Suprapubic skin (tissue), 4 donors: Measurements from ENCODE around the gene SUGCT. TPM values are rescaled to one million over a fixed set of nuclear protein-coding genes. Genes with fewer than 3 reads are reported as not detected.

Source experiments
- DNase-seq, 2 donors: peaks; one replicate each; pipeline ENCODE4 v3.0.0-alpha.2; 2019; ENCODE audit warnings: low spot score in 2 of 2
- H3K27ac ChIP-seq: fragments of 200-600 bp; sonication (generic); one replicate; pipeline ENCODE4 v1.5.1; 2019
- H3K27me3 ChIP-seq: fragments of 200-600 bp; sonication (generic); one replicate; pipeline ENCODE4 v1.5.1; 2019
- H3K36me3 ChIP-seq: fragments of 200-600 bp; sonication (generic); one replicate; pipeline ENCODE4 v1.5.1; 2019
- H3K4me1 ChIP-seq: fragments of 200-600 bp; sonication (generic); one replicate; pipeline ENCODE4 v1.5.1; 2019
- H3K4me3 ChIP-seq: fragments of 200-600 bp; sonication (generic); one replicate; pipeline ENCODE4 v1.5.1; 2019; ENCODE audit warnings: mild to moderate bottlenecking
- H3K9me3 ChIP-seq: fragments of 200-600 bp; sonication (generic); one replicate; pipeline ENCODE4 v1.5.1; 2019
- EP300 ChIP-seq: sonication (generic); formaldehyde crosslinking; IDR thresholded peaks from one replicate; pipeline ENCODE4 v1.6.1; 2017; ENCODE audit warnings: antibody characterized with exemption
- POLR2A ChIP-seq, 2 donors: fragments of 450-650 bp; IDR thresholded peaks; one replicate each; pipeline ENCODE4 v1.6.1; 2017; ENCODE audit warnings: antibody characterized with exemption in 2 of 2, mild to moderate bottlenecking in 2 of 2, moderate library complexity in 2 of 2
- POLR2AphosphoS5 ChIP-seq, 3 donors: sonication (generic); formaldehyde crosslinking; IDR thresholded peaks; one replicate each; pipeline ENCODE4 v1.6.1; 2017; ENCODE audit warnings: antibody characterized with exemption in 3 of 3
- WGBS: methylation state at CpG from one replicate; pipeline ENCODE4 v1.1.5; 2018; 5-methylcytosine and 5-hydroxymethylcytosine counted together
- total RNA-seq, 4 donors: library from RNA; depleted of rRNA; stranded (reverse); fragments of >200 nt; gene quantifications; one replicate each; pipeline ENCODE4 v1.1.0, GENCODE V29; 2016
- TF ChIP-seq, protein P1 (sequence below), 2 donors: fragments of 200-600 bp in 1 of 2; fragments of 450-650 bp in 1 of 2; sonication (generic) in 1 of 2; IDR thresholded peaks; one replicate each; pipeline ENCODE4 v1.5.1; 2016 to 2019; ENCODE audit warnings: antibody characterized with exemption in 2 of 2, mild to moderate bottlenecking in 1 of 2, moderate library complexity in 1 of 2

Gene SUGCT
- total RNA-seq, 4 donors from 2014 or later: 0.73 to 2.2 (median 0.98) TPM; not detected in 1

DNA sequence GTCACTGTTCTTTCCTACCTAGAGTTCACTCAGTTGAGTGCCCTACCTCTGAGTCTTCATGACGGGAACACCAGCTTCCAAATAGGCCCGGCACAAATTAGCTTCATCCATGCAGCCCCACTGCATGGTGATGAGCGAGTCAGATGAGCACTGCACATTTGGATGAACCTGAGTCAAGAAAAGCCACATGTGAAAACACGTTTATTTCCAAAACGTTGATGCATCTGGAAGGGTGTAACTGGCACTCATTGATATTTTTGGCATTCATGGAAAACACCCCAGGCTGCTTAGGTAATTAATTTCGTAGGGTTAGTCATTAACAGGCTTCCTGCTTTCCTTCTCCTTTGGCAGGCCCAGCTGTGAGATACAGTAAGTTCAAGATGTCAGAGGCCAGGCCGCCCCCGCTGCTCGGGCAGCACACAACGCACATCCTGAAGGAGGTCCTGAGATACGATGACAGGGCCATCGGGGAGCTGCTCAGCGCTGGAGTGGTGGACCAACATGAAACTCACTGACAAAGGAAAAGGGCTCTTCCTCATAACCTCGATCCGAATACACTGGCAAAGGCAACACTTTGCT lies 725.2 kb downstream of the SUGCT start:
- no peaks in the 10 kb centered on the region for H3K27me3 ChIP-seq
- TF ChIP-seq EP300 (no peak), POLR2AphosphoS5 (IDR thresholded peaks at IDR 0.05) (no peak), POLR2A (IDR thresholded peaks at IDR 0.05) (no peak)
- TF ChIP-seq, protein P1, sequence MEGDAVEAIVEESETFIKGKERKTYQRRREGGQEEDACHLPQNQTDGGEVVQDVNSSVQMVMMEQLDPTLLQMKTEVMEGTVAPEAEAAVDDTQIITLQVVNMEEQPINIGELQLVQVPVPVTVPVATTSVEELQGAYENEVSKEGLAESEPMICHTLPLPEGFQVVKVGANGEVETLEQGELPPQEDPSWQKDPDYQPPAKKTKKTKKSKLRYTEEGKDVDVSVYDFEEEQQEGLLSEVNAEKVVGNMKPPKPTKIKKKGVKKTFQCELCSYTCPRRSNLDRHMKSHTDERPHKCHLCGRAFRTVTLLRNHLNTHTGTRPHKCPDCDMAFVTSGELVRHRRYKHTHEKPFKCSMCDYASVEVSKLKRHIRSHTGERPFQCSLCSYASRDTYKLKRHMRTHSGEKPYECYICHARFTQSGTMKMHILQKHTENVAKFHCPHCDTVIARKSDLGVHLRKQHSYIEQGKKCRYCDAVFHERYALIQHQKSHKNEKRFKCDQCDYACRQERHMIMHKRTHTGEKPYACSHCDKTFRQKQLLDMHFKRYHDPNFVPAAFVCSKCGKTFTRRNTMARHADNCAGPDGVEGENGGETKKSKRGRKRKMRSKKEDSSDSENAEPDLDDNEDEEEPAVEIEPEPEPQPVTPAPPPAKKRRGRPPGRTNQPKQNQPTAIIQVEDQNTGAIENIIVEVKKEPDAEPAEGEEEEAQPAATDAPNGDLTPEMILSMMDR (IDR thresholded peaks at IDR 0.05): no peak
- 41% methylated on average over 15 of the region's 15 CpGs for WGBS
- no peaks in the 10 kb centered on the region for H3K9me3 ChIP-seq
- peaks cover 4% of the 10 kb centered on the region for H3K4me1 ChIP-seq
- no peaks in the 10 kb centered on the region for H3K36me3 ChIP-seq
- H3K27ac ChIP-seq: no peak overlapping the region
- DNase-seq: no peak
- H3K4me3 ChIP-seq: no peak overlapping the region

DNA sequence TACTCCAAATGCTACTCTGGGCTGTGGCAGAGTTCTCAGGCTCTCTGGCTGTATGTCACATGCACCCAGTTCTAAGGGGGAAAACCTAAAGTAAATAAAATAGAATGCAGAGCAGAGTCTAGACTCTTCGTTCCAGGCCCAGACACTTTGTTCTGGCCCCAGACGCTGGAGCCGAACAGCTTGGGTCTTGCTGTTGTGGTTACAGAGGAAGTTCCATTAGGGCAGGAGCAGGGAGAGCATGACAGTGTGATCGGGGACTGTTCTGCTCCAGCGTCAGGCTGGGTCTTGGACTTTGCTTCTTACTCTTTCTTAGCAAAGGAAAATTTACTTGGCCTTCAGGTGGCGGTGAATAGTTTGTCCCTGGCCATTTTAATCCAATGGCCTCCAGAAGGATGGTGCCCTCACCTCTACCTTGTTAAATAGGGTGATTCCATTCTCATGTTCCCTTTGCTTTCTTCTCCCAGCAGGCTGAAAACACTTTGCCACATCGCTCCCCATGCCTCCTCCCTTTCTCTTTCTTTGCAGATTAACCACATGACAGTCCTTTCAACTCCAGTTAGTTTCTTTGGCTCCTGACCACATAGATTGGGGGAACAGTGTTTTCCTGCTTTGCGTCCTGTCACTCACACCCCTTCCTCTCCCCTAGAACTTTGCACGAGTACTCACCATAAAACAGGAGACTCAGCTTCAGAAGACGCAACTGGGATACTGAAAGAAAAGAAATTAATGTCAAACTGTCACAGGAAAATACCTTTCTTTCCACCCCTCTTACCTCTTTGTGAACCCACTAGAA lies 730.8 kb downstream of the SUGCT start:
- Histone ChIP-seq H3K9me3 (no peaks in the 10 kb centered on the region), H3K27ac (no peak overlapping the region), H3K27me3 (no peaks in the 10 kb centered on the region), H3K4me1 (peaks cover 1% of the 10 kb centered on the region), H3K36me3 (no peaks in the 10 kb centered on the region), H3K4me3 (no peak overlapping the region)
- no peak for DNase-seq
- 83% methylated on average over 10 of the region's 10 CpGs for WGBS
- TF ChIP-seq EP300: no peak
- TF ChIP-seq POLR2AphosphoS5 (IDR thresholded peaks at IDR 0.05): no peak
- TF ChIP-seq POLR2A (IDR thresholded peaks at IDR 0.05): no peak
- TF ChIP-seq, protein P1 (IDR thresholded peaks at IDR 0.05): no peak

DNA sequence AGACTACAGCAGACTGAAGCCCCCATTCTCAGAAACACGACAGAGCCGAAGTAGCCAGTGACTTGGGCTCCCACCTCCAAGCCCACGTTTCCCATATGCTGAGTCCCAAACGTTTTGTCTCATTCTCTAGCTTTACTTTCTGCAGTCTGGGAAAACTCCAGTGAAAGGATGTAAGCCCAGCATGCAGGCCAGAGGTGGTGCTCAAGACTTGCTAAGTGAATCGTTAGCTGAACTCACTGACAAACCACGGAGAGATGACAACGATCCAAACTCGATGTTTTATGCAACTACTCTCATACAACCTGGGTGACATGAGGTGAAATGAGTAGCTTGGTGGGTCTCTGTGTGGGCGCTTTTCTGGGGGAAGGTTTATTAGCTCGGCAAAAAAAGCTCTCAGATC lies 731.8 kb downstream of the SUGCT start:
- TF ChIP-seq, protein P1 (IDR thresholded peaks at IDR 0.05): no peak
- TF ChIP-seq POLR2A (IDR thresholded peaks at IDR 0.05) (no peak), POLR2AphosphoS5 (IDR thresholded peaks at IDR 0.05) (no peak), EP300 (no peak)
- no peaks in the 10 kb centered on the region for H3K36me3 ChIP-seq
- WGBS: 58% methylated on average over 10 of the region's 10 CpGs
- no peak for DNase-seq
- H3K4me3 ChIP-seq: no peak overlapping the region
- H3K27ac ChIP-seq: no peak overlapping the region
- H3K9me3 ChIP-seq: no peaks in the 10 kb centered on the region
- no peaks in the 10 kb centered on the region for H3K4me1 ChIP-seq
- H3K27me3 ChIP-seq: no peaks in the 10 kb centered on the region

DNA sequence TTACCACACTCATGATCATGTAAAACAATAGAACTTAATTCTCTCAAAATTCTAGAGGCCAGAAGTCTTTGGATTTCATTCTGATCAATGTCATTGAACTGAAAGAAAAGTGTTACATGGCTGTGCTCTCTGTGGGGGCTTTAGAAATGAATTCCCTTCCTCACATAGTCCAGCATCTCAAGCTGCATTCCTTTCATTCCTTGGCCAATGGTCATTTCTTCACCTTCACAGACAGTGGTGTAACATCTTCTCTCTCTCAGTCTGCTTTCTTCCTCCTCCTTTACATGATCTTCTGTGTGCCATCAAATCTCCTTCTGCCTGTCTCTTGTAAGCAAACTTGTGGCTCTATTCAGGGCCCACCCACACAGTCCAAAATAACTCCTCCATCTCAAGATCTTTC lies 735.3 kb downstream of the SUGCT start:
- no peak overlapping the region for H3K27ac ChIP-seq
- TF ChIP-seq, protein P1 (IDR thresholded peaks at IDR 0.05): no peak
- TF ChIP-seq EP300 (no peak), POLR2AphosphoS5 (IDR thresholded peaks at IDR 0.05) (no peak), POLR2A (IDR thresholded peaks at IDR 0.05) (no peak)
- no peaks in the 10 kb centered on the region for H3K4me1 ChIP-seq
- no peaks in the 10 kb centered on the region for H3K9me3 ChIP-seq
- no peak overlapping the region for H3K4me3 ChIP-seq
- no peaks in the 10 kb centered on the region for H3K27me3 ChIP-seq
- H3K36me3 ChIP-seq: no peaks in the 10 kb centered on the region
- no peak for DNase-seq

DNA sequence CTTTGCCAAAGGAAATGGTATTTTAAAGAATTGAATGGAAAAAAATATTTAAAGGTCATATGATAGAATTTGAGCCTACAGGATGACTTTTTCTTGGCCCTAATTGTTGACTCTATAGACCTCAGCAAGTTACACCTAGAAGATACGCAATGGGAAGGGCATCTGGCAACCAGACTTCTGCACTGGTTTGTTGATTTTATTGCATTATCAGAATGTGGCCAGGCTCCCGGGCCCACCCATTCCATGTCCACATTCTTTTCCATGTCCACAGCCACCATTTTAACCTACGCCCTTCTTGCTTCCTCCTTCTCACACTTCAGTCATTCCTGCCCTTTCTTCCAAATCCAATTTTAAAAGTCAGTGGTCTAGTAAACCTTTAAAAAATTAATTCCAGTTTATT lies 738.4 kb downstream of the SUGCT start:
- TF ChIP-seq POLR2AphosphoS5 (IDR thresholded peaks at IDR 0.05): no peak
- no peak for TF ChIP-seq POLR2A (IDR thresholded peaks at IDR 0.05)
- TF ChIP-seq, protein P1 (IDR thresholded peaks at IDR 0.05): no peak
- TF ChIP-seq EP300: no peak
- no peak for DNase-seq
- H3K4me3 ChIP-seq: no peak overlapping the region
- no peak overlapping the region for H3K27ac ChIP-seq
- no peaks in the 10 kb centered on the region for H3K27me3 ChIP-seq
- H3K9me3 ChIP-seq: no peaks in the 10 kb centered on the region
- no peaks in the 10 kb centered on the region for H3K4me1 ChIP-seq
- 81% methylated on average over 3 of the region's 3 CpGs for WGBS
- H3K36me3 ChIP-seq: no peaks in the 10 kb centered on the region
